Thyroid gland (tissue), 4 donors: ENCODE measurements around the gene CCDC152. TPM values are rescaled to one million over a fixed set of nuclear protein-coding genes. Genes with fewer than 3 reads are reported as not detected.
A peak's percentile ranks its signal among the peaks of the same experiment; 100 is the strongest.

Experiments used
- DNase-seq, 2 donors: peaks; one replicate each; pipeline ENCODE4 v3.0.0-alpha.2; 2019
- H3K27ac ChIP-seq, 3 donors: fragments of 200-600 bp; sonication (generic); 1 replicate in 2 of 3; 2 replicates in 1 of 3; pipeline ENCODE4 v1.5.1; 2016 to 2019; ENCODE audit warnings: mild to moderate bottlenecking in 1 of 3, moderate library complexity in 1 of 3
- H3K27me3 ChIP-seq: fragments of 200-600 bp; sonication (generic); one replicate; pipeline ENCODE4 v1.5.1; 2019
- H3K36me3 ChIP-seq, 2 donors: fragments of 200-600 bp; sonication (generic); one replicate each; pipeline ENCODE4 v1.5.1; 2016 to 2019
- H3K4me1 ChIP-seq, 2 donors: fragments of 200-600 bp; sonication (generic); one replicate each; pipeline ENCODE4 v1.5.1; 2017 to 2019
- H3K4me3 ChIP-seq, 3 donors: fragments of 200-600 bp; sonication (generic); replicated peaks in 1 of 3; 1 replicate in 2 of 3; 2 replicates in 1 of 3; pipeline ENCODE4 v1.5.1; 2016; ENCODE audit warnings: mild to moderate bottlenecking in 1 of 3
- H3K9me3 ChIP-seq: fragments of 200-600 bp; sonication (generic); one replicate; pipeline ENCODE4 v1.5.1; 2017
- CTCF ChIP-seq, 6 experiments: fragments of 200-600 bp in 3 of 6; fragments of 450-650 bp in 3 of 6; sonication (generic) in 3 of 6; IDR thresholded peaks; one replicate each; pipeline ENCODE4 v1.5.1; 2016 to 2019; ENCODE audit warnings: antibody characterized with exemption in 6 of 6, mild to moderate bottlenecking in 2 of 6, inconsistent platforms in 1 of 6, moderate library complexity in 1 of 6
- POLR2A ChIP-seq, 2 donors: fragments of 450-650 bp; IDR thresholded peaks; one replicate each; pipeline ENCODE4 v1.6.1; 2017; ENCODE audit warnings: antibody characterized with exemption in 2 of 2, mild to moderate bottlenecking in 2 of 2, moderate library complexity in 1 of 2
- WGBS, 2 donors: methylation state at CpG; one replicate each; pipeline ENCODE4 v1.1.5; 2017; 5-methylcytosine and 5-hydroxymethylcytosine counted together
- intact Hi-C: fragments of 100-400 bp; cut with DNase I; formaldehyde crosslinking; loops from one replicate; pipeline ENCODE4 v1.15.1; 2023
- total RNA-seq, 4 donors: library from RNA; depleted of rRNA; stranded (reverse); fragments of >200 nt; gene quantifications; one replicate each; pipeline ENCODE4 v1.2.3, GENCODE V29; 2016

The CCDC152 gene
- total RNA-seq, 4 donors from 2014 or later: 0.94 to 2.5 (median 1.7) TPM

- TF ChIP-seq POLR2A (IDR thresholded peaks at IDR 0.05): no peak
- no peak for TF ChIP-seq CTCF (IDR thresholded peaks at IDR 0.05)
- no peaks in the 10 kb centered on the region for H3K36me3 ChIP-seq
- peak overlapping the region in 1 of 3 donors; percentile 71 for H3K27ac ChIP-seq
- no peaks in the 10 kb centered on the region for H3K27me3 ChIP-seq
- WGBS, 2 donors: 83 to 84% methylated on average over 3 of the region's 3 CpGs
- peaks cover 9 to 16% of the 10 kb centered on the region in 2 donors for H3K4me1 ChIP-seq
- DNase-seq: no peak
- intact Hi-C loops: no loop called here
- H3K9me3 ChIP-seq: no peaks in the 10 kb centered on the region
- H3K4me3 ChIP-seq: no peak overlapping the region
These were observed 82.6 kb downstream of the CCDC152 start for GRCh38 chr5:42839196-42839595.

GRCh38 chr5:42840269-42840668, 83.7 kb downstream of the CCDC152 start:
- Histone ChIP-seq H3K4me1 (peaks cover 9 to 16% of the 10 kb centered on the region in 2 donors), H3K27ac (peak overlapping the region; percentile 15 to 71 (median 46)), H3K36me3 (no peaks in the 10 kb centered on the region), H3K27me3 (no peaks in the 10 kb centered on the region), H3K9me3 (no peaks in the 10 kb centered on the region), H3K4me3 (no peak overlapping the region)
- TF ChIP-seq POLR2A (IDR thresholded peaks at IDR 0.05): no peak
- no peak for TF ChIP-seq CTCF (IDR thresholded peaks at IDR 0.05)
- WGBS, 2 donors: 11 to 15% methylated on average over 6 of the region's 6 CpGs
- peak; percentile 41 to 53 for DNase-seq
- intact Hi-C loops: no loop called here

GRCh38 chr5:42840842-42841567, 84.4 kb downstream of the CCDC152 start:
- H3K27me3 ChIP-seq: no peaks in the 10 kb centered on the region
- intact Hi-C loops: no loop called here
- peaks cover 9 to 16% of the 10 kb centered on the region in 2 donors for H3K4me1 ChIP-seq
- no peak for DNase-seq
- WGBS, 2 donors: 88 to 92% methylated on average over 5 of the region's 5 CpGs
- TF ChIP-seq POLR2A (IDR thresholded peaks at IDR 0.05) (no peak), CTCF (IDR thresholded peaks at IDR 0.05) (no peak)
- H3K36me3 ChIP-seq: no peaks in the 10 kb centered on the region
- no peaks in the 10 kb centered on the region for H3K9me3 ChIP-seq
- no peak overlapping the region for H3K4me3 ChIP-seq
- peak overlapping the region in 1 of 3 donors; percentile 71 for H3K27ac ChIP-seq

GRCh38 chr5:42842921-42843641, 86.5 kb downstream of the CCDC152 start:
- WGBS, 2 donors: 74 to 83% methylated on average over 4 of the region's 4 CpGs
- intact Hi-C loops: no loop called here

More at GRCh38 chr5:42842921-42843641, 86.5 kb downstream of the CCDC152 start:
- Histone ChIP-seq H3K36me3 (no peaks in the 10 kb centered on the region), H3K27me3 (no peaks in the 10 kb centered on the region), H3K27ac (no peak overlapping the region), H3K4me3 (no peak overlapping the region), H3K4me1 (peaks cover 9 to 16% of the 10 kb centered on the region in 2 donors), H3K9me3 (no peaks in the 10 kb centered on the region)
- DNase-seq: no peak
- TF ChIP-seq CTCF (IDR thresholded peaks at IDR 0.05) (no peak), POLR2A (IDR thresholded peaks at IDR 0.05) (no peak)
